GM23248 (cell line): Measurements from ENCODE around the gene TENM3. TPM values are rescaled to one million over a fixed set of nuclear protein-coding genes. Genes with fewer than 3 reads are reported as not detected.

Source experiments
- DNase-seq: peaks from one replicate; pipeline ENCODE4 v3.0.0-alpha.2; 2015
- H2AFZ ChIP-seq: fragments of 200-600 bp; sonication (generic); 2 replicates; pipeline ENCODE4 v1.6.1; 2016; ENCODE audit warnings: antibody characterized with exemption
- H3F3A ChIP-seq: fragments of 200-600 bp; sonication (generic); 2 replicates; pipeline ENCODE4 v1.6.1; 2016; ENCODE audit warnings: mild to moderate bottlenecking, antibody characterized with exemption, mixed run types; ENCODE audit not compliant: insufficient read depth
- H3K27ac ChIP-seq: fragments of 200-600 bp; sonication (generic); 2 replicates; pipeline ENCODE4 v1.5.1; 2016; ENCODE audit warnings: mild to moderate bottlenecking
- H3K27me3 ChIP-seq: fragments of 200-600 bp; sonication (generic); replicated peaks from 2 replicates; pipeline ENCODE4 v1.6.1; 2016; ENCODE audit warnings: mild to moderate bottlenecking; ENCODE audit not compliant: insufficient read depth
- H3K36me3 ChIP-seq: fragments of 200-600 bp; sonication (generic); 2 replicates; pipeline ENCODE4 v1.6.1; 2016; ENCODE audit warnings: low read depth, mild to moderate bottlenecking
- H3K4me1 ChIP-seq: fragments of 200-600 bp; sonication (generic); 2 replicates; pipeline ENCODE4 v1.6.1; 2016; ENCODE audit warnings: mild to moderate bottlenecking; ENCODE audit not compliant: insufficient read depth
- H3K4me2 ChIP-seq: fragments of 200-600 bp; sonication (generic); one replicate; pipeline ENCODE4 v1.6.1; 2016; ENCODE audit warnings: mild to moderate bottlenecking; ENCODE audit not compliant: unreplicated experiment
- H3K4me3 ChIP-seq: fragments of 200-600 bp; sonication (generic); 2 replicates; pipeline ENCODE4 v1.5.1; 2016; ENCODE audit warnings: mild to moderate bottlenecking
- H3K79me2 ChIP-seq: fragments of 200-600 bp; sonication (generic); 2 replicates; pipeline ENCODE4 v1.6.1; 2016; ENCODE audit warnings: mild to moderate bottlenecking; ENCODE audit not compliant: insufficient read depth
- H3K9ac ChIP-seq: fragments of 200-600 bp; sonication (generic); 2 replicates; pipeline ENCODE4 v1.6.1; 2016; ENCODE audit warnings: mild to moderate bottlenecking
- H3K9me2 ChIP-seq: fragments of 200-600 bp; sonication (generic); 2 replicates; pipeline ENCODE4 v1.6.1; 2016; ENCODE audit warnings: mixed run types, mild to moderate bottlenecking, moderate library complexity; ENCODE audit not compliant: insufficient read depth
- H3K9me3 ChIP-seq: fragments of 200-600 bp; sonication (generic); one replicate; pipeline ENCODE4 v1.6.1; 2017; ENCODE audit warnings: low read depth
- H4K20me1 ChIP-seq: fragments of 200-600 bp; sonication (generic); 2 replicates; pipeline ENCODE4 v1.6.0; 2016; ENCODE audit not compliant: insufficient read depth
- EZH2 ChIP-seq: fragments of 200-600 bp; sonication (generic); IDR thresholded peaks from 2 replicates; pipeline ENCODE4 v1.6.1; 2018; ENCODE audit warnings: antibody characterized with exemption, mild to moderate bottlenecking; ENCODE audit not compliant: insufficient read depth, poor library complexity, severe bottlenecking
- EZH2phosphoT487 ChIP-seq: fragments of 200-600 bp; sonication (generic); IDR thresholded peaks from 2 replicates; pipeline ENCODE4 v1.6.1; 2018; ENCODE audit warnings: antibody characterized with exemption, moderate library complexity, mild to moderate bottlenecking, low read depth; ENCODE audit not compliant: insufficient read depth
- WGBS, 2 experiments: methylation state at CpG; one replicate each; pipeline ENCODE4 v1.1.6; 2015 to 2017; ENCODE audit warnings: low lambda C conversion rate in 2 of 2, low coverage in 1 of 2; ENCODE audit errors: missing lambda C conversion rate in 2 of 2; 5-methylcytosine and 5-hydroxymethylcytosine counted together
- in situ Hi-C: fragments of 300-500 bp; cut with MboI; formaldehyde crosslinking; loops from 2 replicates; pipeline ENCODE4 v1.15.0; 2020
- polyA plus RNA-seq: library from polyadenylated mRNA; unstranded; fragments of >200 nt; fragmentation: Nextera tagmentation; extraction: Ambion mirVana; gene quantifications from 2 replicates; pipeline ENCODE4 v1.2.1, GENCODE V29; 2016
- total RNA-seq: library from RNA; depleted of rRNA; stranded (reverse); fragments of >200 nt; shearing (Covaris generic); gene quantifications from 2 replicates; pipeline ENCODE4 v1.2.3, GENCODE V29; 2014

The TENM3 gene
- total and polyA plus RNA-seq, 2 experiments from 2014 or later = 0.83 to 8.1 TPM

DNA sequence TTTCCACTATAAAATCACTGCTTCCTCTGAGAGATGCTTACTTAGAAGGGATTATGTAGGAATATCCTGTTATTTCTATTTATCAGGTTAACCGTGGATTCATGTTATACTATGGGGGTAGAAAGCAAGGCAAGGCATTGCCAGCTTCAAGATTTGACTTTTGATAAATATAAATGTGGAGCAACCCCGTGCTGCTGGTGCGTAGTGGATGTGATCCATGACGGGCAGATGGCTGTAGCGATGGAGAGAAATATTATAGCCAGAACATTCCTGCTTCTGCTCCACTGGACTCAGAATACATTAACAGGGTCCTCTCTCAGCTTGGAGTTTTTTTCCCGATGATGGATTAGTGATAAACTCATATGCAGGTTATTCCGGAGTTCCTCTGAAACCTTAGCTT is 157.6 kb downstream of the TENM3 start:
- no peak for DNase-seq
- Histone ChIP-seq H3K4me1 (no peaks in the 10 kb centered on the region; the same call in 1 of the 2 replicates), H2AFZ (no peak overlapping the region), H3K9me3 (no peaks in the 10 kb centered on the region), H3F3A (no peaks in the 10 kb centered on the region), H3K79me2 (no peaks in the 10 kb centered on the region), H3K9me2 (no peaks in the 10 kb centered on the region), H3K4me3 (no peak overlapping the region), H3K27me3 (no peaks in the 10 kb centered on the region), H4K20me1 (no peaks in the 10 kb centered on the region), H3K27ac (no peak overlapping the region), H3K36me3 (no peaks in the 10 kb centered on the region), H3K4me2 (no peak overlapping the region), H3K9ac (no peak overlapping the region)
- in situ Hi-C loops = no loop called here
- 37 to 40% methylated on average over 7 of the region's 7 CpGs for whole genome bisulfite sequencing, 2 experiments
- TF ChIP-seq EZH2phosphoT487 (no peak), EZH2 (no peak)

DNA sequence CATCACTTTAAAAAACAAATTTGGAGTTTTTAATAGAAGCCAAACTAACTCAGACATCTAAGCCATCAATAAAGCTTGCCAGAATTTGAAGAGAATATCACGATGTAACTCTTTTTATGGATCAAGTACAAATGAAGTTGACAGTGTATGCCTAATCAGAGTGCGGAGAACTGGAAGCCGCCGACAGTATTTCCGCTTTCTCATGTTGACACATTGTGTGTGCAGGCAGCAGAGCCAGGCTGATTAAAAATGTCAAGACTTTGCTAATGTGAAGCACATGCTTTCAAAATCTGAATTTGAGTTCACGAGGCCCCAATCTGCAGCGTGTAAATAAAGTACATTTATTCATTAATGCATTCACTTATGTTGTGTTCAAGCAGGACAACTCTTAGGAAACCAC is 161.2 kb downstream of the TENM3 start:
- in situ Hi-C loops = no loop called here
- no peaks in the 10 kb centered on the region for H3K9me2 ChIP-seq
- DNase-seq = no peak
- no peak overlapping the region for H3K4me2 ChIP-seq
- no peaks in the 10 kb centered on the region; the same call in 1 of the 2 replicates for H3K4me1 ChIP-seq
- H3K4me3 ChIP-seq = no peak overlapping the region
- no peak overlapping the region for H2AFZ ChIP-seq
- H3K27ac ChIP-seq = no peak overlapping the region
- no peaks in the 10 kb centered on the region for H3K27me3 ChIP-seq
- no peak overlapping the region for H3K9ac ChIP-seq
- H3K36me3 ChIP-seq = no peaks in the 10 kb centered on the region
- H3K79me2 ChIP-seq = no peaks in the 10 kb centered on the region
- H3F3A ChIP-seq = no peaks in the 10 kb centered on the region
- TF ChIP-seq EZH2phosphoT487 (no peak), EZH2 (no peak)
- 7% methylated on average over 7 of the region's 7 CpGs for WGBS, 2 experiments
- no peaks in the 10 kb centered on the region for H4K20me1 ChIP-seq
- no peaks in the 10 kb centered on the region for H3K9me3 ChIP-seq

DNA sequence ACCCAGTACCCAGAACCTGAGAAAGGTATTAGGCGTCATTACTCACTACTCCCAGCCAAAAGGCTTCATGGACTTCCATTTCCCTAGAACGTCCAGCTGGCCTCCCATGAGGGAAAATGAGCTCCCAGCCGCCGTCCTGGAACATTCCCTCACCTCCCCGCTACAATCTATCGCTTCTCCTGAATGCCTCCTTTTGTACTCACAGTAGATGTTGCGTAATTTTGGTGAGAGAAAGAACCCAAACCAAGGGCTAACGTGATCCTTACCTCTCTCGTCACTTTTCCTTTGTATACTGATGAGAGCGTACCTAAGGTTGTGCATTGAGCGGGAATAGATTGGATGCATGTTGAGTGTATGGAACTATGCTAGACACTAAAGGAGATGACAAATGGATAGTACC is 161.9 kb downstream of the TENM3 start:
- no peak for DNase-seq
- Histone ChIP-seq H3K36me3 (no peaks in the 10 kb centered on the region), H3K4me2 (no peak overlapping the region), H3F3A (no peaks in the 10 kb centered on the region), H3K4me1 (no peaks in the 10 kb centered on the region; the same call in 1 of the 2 replicates), H4K20me1 (no peaks in the 10 kb centered on the region), H3K79me2 (no peaks in the 10 kb centered on the region), H3K4me3 (no peak overlapping the region), H3K9ac (no peak overlapping the region), H3K9me2 (no peaks in the 10 kb centered on the region), H3K9me3 (no peaks in the 10 kb centered on the region), H2AFZ (no peak overlapping the region), H3K27ac (no peak overlapping the region), H3K27me3 (no peaks in the 10 kb centered on the region)
- in situ Hi-C loops = no loop called here
- TF ChIP-seq EZH2phosphoT487 (no peak), EZH2 (no peak)
- 31 to 42% methylated on average over 11 of the region's 11 CpGs for WGBS, 2 experiments

DNA sequence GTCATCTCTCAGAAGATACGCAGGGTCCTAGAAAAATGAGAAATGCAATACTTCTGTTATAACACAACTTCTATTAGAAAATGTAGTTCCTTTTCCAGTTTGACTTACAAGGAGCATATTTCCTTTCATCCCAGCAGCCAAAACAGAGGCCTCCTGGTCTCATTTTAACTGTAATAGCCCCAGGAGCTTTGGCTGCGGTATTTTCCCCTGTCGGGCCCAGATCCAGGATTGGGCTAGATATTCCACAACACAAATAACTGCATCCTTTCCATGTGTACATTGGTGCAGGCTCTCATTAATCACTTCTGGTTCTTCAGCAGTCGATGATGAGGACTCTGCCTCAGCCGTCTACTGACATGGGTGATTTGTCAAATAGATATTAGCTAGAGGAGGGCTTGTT is 166.1 kb downstream of the TENM3 start:
- Histone ChIP-seq H4K20me1 (no peaks in the 10 kb centered on the region), H3K9ac (no peak overlapping the region), H3K79me2 (no peaks in the 10 kb centered on the region), H3K36me3 (no peaks in the 10 kb centered on the region), H3F3A (no peaks in the 10 kb centered on the region), H3K4me1 (no peaks in the 10 kb centered on the region), H3K9me3 (no peaks in the 10 kb centered on the region), H3K4me3 (no peak overlapping the region), H3K4me2 (no peak overlapping the region), H3K9me2 (no peaks in the 10 kb centered on the region), H3K27ac (no peak overlapping the region), H3K27me3 (no peaks in the 10 kb centered on the region), H2AFZ (no peak overlapping the region)
- in situ Hi-C loops = no loop called here
- no peak for TF ChIP-seq EZH2
- no peak for DNase-seq
- WGBS, 2 experiments = 41 to 48% methylated on average over 5 of the region's 5 CpGs

DNA sequence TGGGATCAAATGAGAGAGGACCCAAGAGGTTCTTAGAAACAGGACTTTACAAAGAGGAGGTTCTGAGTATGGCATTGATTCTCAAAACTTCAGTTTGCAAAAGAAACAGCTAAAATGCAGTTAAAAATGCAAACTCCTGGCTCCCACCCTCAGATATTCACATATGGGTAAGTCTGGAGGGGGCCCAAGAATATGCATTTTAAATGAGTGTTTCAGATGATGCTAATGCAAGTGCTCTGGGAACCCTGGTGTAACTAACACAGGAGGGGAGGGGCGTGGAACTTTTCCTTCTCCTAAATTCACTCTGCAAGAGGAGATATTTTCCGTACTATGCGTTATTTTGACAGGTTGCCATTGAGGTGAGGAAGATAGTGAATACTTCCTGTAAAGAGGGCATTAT is 168.2 kb downstream of the TENM3 start:
- H3K27ac ChIP-seq = no peak overlapping the region
- H3F3A ChIP-seq = no peaks in the 10 kb centered on the region
- no peaks in the 10 kb centered on the region for H4K20me1 ChIP-seq
- in situ Hi-C loops = no loop called here
- H3K4me1 ChIP-seq = no peaks in the 10 kb centered on the region
- no peak overlapping the region for H3K4me3 ChIP-seq
- no peak for DNase-seq
- TF ChIP-seq EZH2 (no peak), EZH2phosphoT487 (no peak)
- no peak overlapping the region for H3K9ac ChIP-seq
- no peaks in the 10 kb centered on the region for H3K79me2 ChIP-seq
- no peak overlapping the region for H3K4me2 ChIP-seq
- H3K27me3 ChIP-seq = no peaks in the 10 kb centered on the region
- H3K9me2 ChIP-seq = no peaks in the 10 kb centered on the region
- no peak overlapping the region for H2AFZ ChIP-seq
- H3K36me3 ChIP-seq = no peaks in the 10 kb centered on the region
- 45 to 52% methylated on average over 3 of the region's 3 CpGs for WGBS, 2 experiments
- no peaks in the 10 kb centered on the region for H3K9me3 ChIP-seq
